H1 (cell line): ENCODE results near the gene ANAPC16. TPM values are rescaled to one million over a fixed set of nuclear protein-coding genes. Genes with fewer than 3 reads are reported as not detected.
A peak's percentile ranks its signal among the peaks of the same experiment; 100 is the strongest.

Experiments
- CBX5 ChIP-seq: fragments of 300-800, 300-1000 bp; sonication (generic); IDR thresholded peaks from 2 replicates; pipeline ENCODE4 v1.7.1; 2016; ENCODE audit warnings: antibody characterized with exemption, low read length, low read depth
- GABPA ChIP-seq: IDR thresholded peaks from 2 replicates; pipeline ENCODE4 v1.6.1; 2011; ENCODE audit warnings: mild to moderate bottlenecking, low read length, moderate library complexity, borderline replicate concordance; ENCODE audit not compliant: insufficient read depth
- GTF2F1 ChIP-seq: IDR thresholded peaks from 2 replicates; pipeline ENCODE4 v1.6.1; 2012; ENCODE audit warnings: low read depth, low read length, improper control_type of control experiment, borderline replicate concordance
- KDM1A ChIP-seq: fragments of 200-600, 300-600 bp; sonication (generic); IDR thresholded peaks from 2 replicates; pipeline ENCODE4 v1.7.1; 2016; ENCODE audit warnings: mild to moderate bottlenecking, low read length, borderline replicate concordance
- POLR2A ChIP-seq, 2 experiments: IDR thresholded peaks; 1 replicate in 1 of 2; 2 replicates in 1 of 2; pipeline ENCODE4 v1.6.1; 2011; ENCODE audit warnings: low read depth in 2 of 2, low read length in 2 of 2, mild to moderate bottlenecking in 2 of 2; ENCODE audit errors: control extremely low read depth in 1 of 2
- RAD21 ChIP-seq, 2 experiments: IDR thresholded peaks in 1 of 2; conservative IDR thresholded peaks in 1 of 2; 2 replicates each; pipeline ENCODE4 v1.6.1; 2011; ENCODE audit warnings: low read depth in 2 of 2, low read length in 2 of 2, improper control_type of control experiment in 1 of 2, inconsistent platforms in 1 of 2, mild to moderate bottlenecking in 1 of 2, moderate library complexity in 1 of 2
- RFX5 ChIP-seq: IDR thresholded peaks from 2 replicates; pipeline ENCODE4 v1.6.1; 2011; ENCODE audit warnings: low read depth, low read length, improper control_type of control experiment, borderline replicate concordance
- SIX5 ChIP-seq: IDR thresholded peaks from 2 replicates; pipeline ENCODE4 v1.6.1; 2011; ENCODE audit warnings: mild to moderate bottlenecking, low read depth, low read length
- SP4 ChIP-seq: IDR thresholded peaks from 2 replicates; pipeline ENCODE4 v1.6.1; 2012; ENCODE audit warnings: low read length, inconsistent platforms
- polyA plus RNA-seq, 7 experiments: library from polyadenylated mRNA; depleted of rRNA in 3 of 7; stranded (reverse) in 5 of 7; unstranded in 2 of 7; fragments of >200 nt in 5 of 7; fragments of 200-250 nt in 2 of 7; gene quantifications; 1 replicate in 5 of 7; 2 replicates in 1 of 7; 4 replicates in 1 of 7; pipeline versions ENCODE4 v1.2.1 to v1.2.3, GENCODE V29; 2011 to 2013; ENCODE audit warnings: missing spikeins in 2 of 7, mixed read lengths in 2 of 7
- total RNA-seq: library from RNA; stranded (reverse); fragmentation: NEBNext Ultra II Directional; extraction: Animal tissue kit (Norgen Biotek cat#: 25700); gene quantifications from 2 replicates; pipeline ENCODE4 v1.2.1, GENCODE V29; 2021
- TF ChIP-seq, protein P1 (sequence below): fragments of 300-600 bp; sonication (generic); IDR thresholded peaks from 2 replicates; pipeline ENCODE4 v1.7.1; 2012; ENCODE audit warnings: low read length, moderate library complexity, mild to moderate bottlenecking, inconsistent platforms; ENCODE audit not compliant: insufficient replicate concordance

Gene ANAPC16
- total and polyA plus RNA-seq, 2 of the 8 experiments (the other 6 are each of a cell fraction or from before 2014, with no cell fraction given): 53.1 to 57.4 TPM

- TF ChIP-seq, protein P1, sequence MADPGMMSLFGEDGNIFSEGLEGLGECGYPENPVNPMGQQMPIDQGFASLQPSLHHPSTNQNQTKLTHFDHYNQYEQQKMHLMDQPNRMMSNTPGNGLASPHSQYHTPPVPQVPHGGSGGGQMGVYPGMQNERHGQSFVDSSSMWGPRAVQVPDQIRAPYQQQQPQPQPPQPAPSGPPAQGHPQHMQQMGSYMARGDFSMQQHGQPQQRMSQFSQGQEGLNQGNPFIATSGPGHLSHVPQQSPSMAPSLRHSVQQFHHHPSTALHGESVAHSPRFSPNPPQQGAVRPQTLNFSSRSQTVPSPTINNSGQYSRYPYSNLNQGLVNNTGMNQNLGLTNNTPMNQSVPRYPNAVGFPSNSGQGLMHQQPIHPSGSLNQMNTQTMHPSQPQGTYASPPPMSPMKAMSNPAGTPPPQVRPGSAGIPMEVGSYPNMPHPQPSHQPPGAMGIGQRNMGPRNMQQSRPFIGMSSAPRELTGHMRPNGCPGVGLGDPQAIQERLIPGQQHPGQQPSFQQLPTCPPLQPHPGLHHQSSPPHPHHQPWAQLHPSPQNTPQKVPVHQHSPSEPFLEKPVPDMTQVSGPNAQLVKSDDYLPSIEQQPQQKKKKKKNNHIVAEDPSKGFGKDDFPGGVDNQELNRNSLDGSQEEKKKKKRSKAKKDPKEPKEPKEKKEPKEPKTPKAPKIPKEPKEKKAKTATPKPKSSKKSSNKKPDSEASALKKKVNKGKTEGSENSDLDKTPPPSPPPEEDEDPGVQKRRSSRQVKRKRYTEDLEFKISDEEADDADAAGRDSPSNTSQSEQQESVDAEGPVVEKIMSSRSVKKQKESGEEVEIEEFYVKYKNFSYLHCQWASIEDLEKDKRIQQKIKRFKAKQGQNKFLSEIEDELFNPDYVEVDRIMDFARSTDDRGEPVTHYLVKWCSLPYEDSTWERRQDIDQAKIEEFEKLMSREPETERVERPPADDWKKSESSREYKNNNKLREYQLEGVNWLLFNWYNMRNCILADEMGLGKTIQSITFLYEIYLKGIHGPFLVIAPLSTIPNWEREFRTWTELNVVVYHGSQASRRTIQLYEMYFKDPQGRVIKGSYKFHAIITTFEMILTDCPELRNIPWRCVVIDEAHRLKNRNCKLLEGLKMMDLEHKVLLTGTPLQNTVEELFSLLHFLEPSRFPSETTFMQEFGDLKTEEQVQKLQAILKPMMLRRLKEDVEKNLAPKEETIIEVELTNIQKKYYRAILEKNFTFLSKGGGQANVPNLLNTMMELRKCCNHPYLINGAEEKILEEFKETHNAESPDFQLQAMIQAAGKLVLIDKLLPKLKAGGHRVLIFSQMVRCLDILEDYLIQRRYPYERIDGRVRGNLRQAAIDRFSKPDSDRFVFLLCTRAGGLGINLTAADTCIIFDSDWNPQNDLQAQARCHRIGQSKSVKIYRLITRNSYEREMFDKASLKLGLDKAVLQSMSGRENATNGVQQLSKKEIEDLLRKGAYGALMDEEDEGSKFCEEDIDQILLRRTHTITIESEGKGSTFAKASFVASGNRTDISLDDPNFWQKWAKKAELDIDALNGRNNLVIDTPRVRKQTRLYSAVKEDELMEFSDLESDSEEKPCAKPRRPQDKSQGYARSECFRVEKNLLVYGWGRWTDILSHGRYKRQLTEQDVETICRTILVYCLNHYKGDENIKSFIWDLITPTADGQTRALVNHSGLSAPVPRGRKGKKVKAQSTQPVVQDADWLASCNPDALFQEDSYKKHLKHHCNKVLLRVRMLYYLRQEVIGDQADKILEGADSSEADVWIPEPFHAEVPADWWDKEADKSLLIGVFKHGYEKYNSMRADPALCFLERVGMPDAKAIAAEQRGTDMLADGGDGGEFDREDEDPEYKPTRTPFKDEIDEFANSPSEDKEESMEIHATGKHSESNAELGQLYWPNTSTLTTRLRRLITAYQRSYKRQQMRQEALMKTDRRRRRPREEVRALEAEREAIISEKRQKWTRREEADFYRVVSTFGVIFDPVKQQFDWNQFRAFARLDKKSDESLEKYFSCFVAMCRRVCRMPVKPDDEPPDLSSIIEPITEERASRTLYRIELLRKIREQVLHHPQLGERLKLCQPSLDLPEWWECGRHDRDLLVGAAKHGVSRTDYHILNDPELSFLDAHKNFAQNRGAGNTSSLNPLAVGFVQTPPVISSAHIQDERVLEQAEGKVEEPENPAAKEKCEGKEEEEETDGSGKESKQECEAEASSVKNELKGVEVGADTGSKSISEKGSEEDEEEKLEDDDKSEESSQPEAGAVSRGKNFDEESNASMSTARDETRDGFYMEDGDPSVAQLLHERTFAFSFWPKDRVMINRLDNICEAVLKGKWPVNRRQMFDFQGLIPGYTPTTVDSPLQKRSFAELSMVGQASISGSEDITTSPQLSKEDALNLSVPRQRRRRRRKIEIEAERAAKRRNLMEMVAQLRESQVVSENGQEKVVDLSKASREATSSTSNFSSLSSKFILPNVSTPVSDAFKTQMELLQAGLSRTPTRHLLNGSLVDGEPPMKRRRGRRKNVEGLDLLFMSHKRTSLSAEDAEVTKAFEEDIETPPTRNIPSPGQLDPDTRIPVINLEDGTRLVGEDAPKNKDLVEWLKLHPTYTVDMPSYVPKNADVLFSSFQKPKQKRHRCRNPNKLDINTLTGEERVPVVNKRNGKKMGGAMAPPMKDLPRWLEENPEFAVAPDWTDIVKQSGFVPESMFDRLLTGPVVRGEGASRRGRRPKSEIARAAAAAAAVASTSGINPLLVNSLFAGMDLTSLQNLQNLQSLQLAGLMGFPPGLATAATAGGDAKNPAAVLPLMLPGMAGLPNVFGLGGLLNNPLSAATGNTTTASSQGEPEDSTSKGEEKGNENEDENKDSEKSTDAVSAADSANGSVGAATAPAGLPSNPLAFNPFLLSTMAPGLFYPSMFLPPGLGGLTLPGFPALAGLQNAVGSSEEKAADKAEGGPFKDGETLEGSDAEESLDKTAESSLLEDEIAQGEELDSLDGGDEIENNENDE: no peak
- TF ChIP-seq SIX5 (no peak), CBX5 (no peak), KDM1A (no peak), GTF2F1 (peak; percentile 60; the same call in 1 of the 2 replicates), SP4 (0 out of 2 replicates have a peak, but pooled peaks have one; percentile 12), RAD21 (IDR thresholded peaks at IDR 0.05 in 1 of 2, conservative IDR thresholded peaks at IDR 0.05 in 1 of 2; ENCODE audit: low read depth in 2 of 2, low read length in 2 of 2) (no peak), POLR2A (IDR thresholded peaks at IDR 0.05; ENCODE audit: control extremely low read depth in 1 of 2, low read depth in 2 of 2, low read length in 2 of 2) (peak; percentile 100), RFX5 (peak; percentile 88), GABPA (no peak)
Measured at GRCh38 chr10:72273410-72274212, 57.8 kb downstream of the ANAPC16 start, which contains the start of gene DDIT4 (continued).
